GM12878 (cell line): ENCODE data around the gene SHISA9. TPM values are rescaled to one million over a fixed set of nuclear protein-coding genes. Genes with fewer than 3 reads are reported as not detected.

Experiments
- ATAC-seq: fragments of 200-7000 bp; cut with Tn5 transposase; 3 replicates; pipeline ENCODE4 v1.9.1; 2020; ENCODE audit warnings: mild to moderate bottlenecking, moderate library complexity
- BruUV-seq: library from RNA; stranded (reverse); fragments of 400-500 nt; replicated peaks from 2 replicates; lab custom pipeline; 2021; lab: Mats Ljungman, UMichigan
- CTCF ChIA-PET: fragments of 300-600 bp; sonication (Branson Sonifier 250); formaldehyde crosslinking; extraction: SDS; loops from one replicate; lab custom pipeline; 2021; ENCODE audit warnings: inconsistent platforms; lab: Yijun Ruan, JAX
- POLR2A ChIA-PET: fragments of 350-600 bp; formaldehyde crosslinking; extraction: SDS; loops from one replicate; lab custom pipeline; 2021; ENCODE audit warnings: inconsistent platforms; lab: Charles Lee
- RAD21 ChIA-PET: fragments of 300-600 bp; sonication (Branson Sonifier 250); formaldehyde crosslinking; loops from one replicate; lab custom pipeline; 2023; ENCODE audit warnings: antibody characterized with exemption; ENCODE audit not compliant: unreplicated experiment; lab: Charles Lee
- SMC1A ChIA-PET: fragments of 300-600 bp; sonication (Branson Sonifier 250); formaldehyde crosslinking; loops from one replicate; lab custom pipeline; 2023; ENCODE audit not compliant: unreplicated experiment, uncharacterized antibody; lab: Charles Lee
- DNase-seq: peaks from one replicate; pipeline ENCODE4 v3.0.0-alpha.2; 2011; ENCODE audit warnings: low read depth, low spot score
- FAIRE-seq: peaks from 3 replicates; lab custom pipeline; 2011; peaks lifted over from hg19 to GRCh38; lab: Jason Lieb, UNC
- H2AFZ ChIP-seq: 2 replicates; pipeline ENCODE4 v1.6.0; 2011; ENCODE audit warnings: low read depth, low read length, control low read depth; ENCODE audit not compliant: control insufficient read depth
- H3K27ac ChIP-seq: 2 replicates; pipeline ENCODE4 v1.5.1; 2011; ENCODE audit warnings: control low read depth; ENCODE audit not compliant: control insufficient read depth, insufficient read depth
- H3K27me3 ChIP-seq, 2 experiments: replicated peaks in 1 of 2; 2 replicates each; pipeline versions ENCODE4 v1.6.0 to v1.6.1; 2011; ENCODE audit warnings: low read length in 1 of 2; ENCODE audit not compliant: control insufficient read depth in 2 of 2, insufficient read depth in 2 of 2
- H3K36me3 ChIP-seq, 2 experiments: 2 replicates each; pipeline ENCODE4 v1.5.1; 2011; ENCODE audit warnings: low read length in 1 of 2; ENCODE audit not compliant: control insufficient read depth in 2 of 2, insufficient read depth in 2 of 2
- H3K4me1 ChIP-seq: 2 replicates; pipeline ENCODE4 v1.6.1; 2011; ENCODE audit warnings: mild to moderate bottlenecking, low read length, moderate library complexity, mixed read lengths; ENCODE audit not compliant: control insufficient read depth, insufficient read depth
- H3K4me2 ChIP-seq: 2 replicates; pipeline ENCODE4 v1.6.0; 2011; ENCODE audit warnings: control low read depth; ENCODE audit not compliant: control insufficient read depth, insufficient read depth
- H3K4me3 ChIP-seq: fragments of 200-600 bp; sonication (generic); 2 replicates; pipeline ENCODE4 v1.5.1; 2016
- H3K79me2 ChIP-seq: 2 replicates; pipeline ENCODE4 v1.6.0; 2011; ENCODE audit warnings: low read length; ENCODE audit not compliant: control insufficient read depth, insufficient read depth
- H3K9ac ChIP-seq: 2 replicates; pipeline ENCODE4 v1.8.0; 2011; ENCODE audit warnings: low read length, control low read depth, mixed read lengths; ENCODE audit not compliant: control insufficient read depth, insufficient read depth
- H3K9me3 ChIP-seq: replicated peaks from 3 replicates; pipeline ENCODE4 v1.5.1; 2011; ENCODE audit warnings: mild to moderate bottlenecking, low read length; ENCODE audit not compliant: control insufficient read depth, insufficient read depth
- H4K20me1 ChIP-seq: 2 replicates; pipeline ENCODE4 v1.6.0; 2011; ENCODE audit not compliant: control insufficient read depth, insufficient read depth
- ATF7 ChIP-seq: fragments of 450-650 bp; IDR thresholded peaks from 2 replicates; pipeline ENCODE4 v1.6.1; 2016; ENCODE audit warnings: low read depth, mild to moderate bottlenecking
- BMI1 ChIP-seq: fragments of 450-650 bp; IDR thresholded peaks from 2 replicates; pipeline ENCODE4 v1.6.1; 2016; ENCODE audit warnings: mild to moderate bottlenecking, moderate library complexity, borderline replicate concordance
- EED ChIP-seq: sonication (generic); IDR thresholded peaks from 2 replicates; pipeline ENCODE4 v1.6.1; 2016; ENCODE audit warnings: antibody characterized with exemption, low read depth
- HCFC1 ChIP-seq: fragments of 150-350 bp; IDR thresholded peaks from 2 replicates; pipeline ENCODE4 v1.6.1; 2014; ENCODE audit warnings: low read length
- HDAC6 ChIP-seq: fragments of 200-600 bp; sonication (generic); IDR thresholded peaks from one replicate; pipeline ENCODE4 v1.8.0; 2017; ENCODE audit warnings: antibody characterized with exemption; ENCODE audit not compliant: unreplicated experiment
- MXI1 ChIP-seq: fragments of 150-350 bp; IDR thresholded peaks from 2 replicates; pipeline ENCODE4 v1.6.1; 2011; ENCODE audit warnings: low read depth, mild to moderate bottlenecking, inconsistent platforms, low read length, improper control_type of control experiment
- NR2C2 ChIP-seq: IDR thresholded peaks from 2 replicates; pipeline ENCODE4 v1.6.1; 2011; ENCODE audit warnings: borderline replicate concordance, low read depth; ENCODE audit not compliant: control insufficient read depth, insufficient read length
- RB1 ChIP-seq: fragments of 450-650 bp; formaldehyde crosslinking; IDR thresholded peaks from 2 replicates; pipeline ENCODE4 v1.6.1; 2017; ENCODE audit warnings: mild to moderate bottlenecking, borderline replicate concordance
- RELA ChIP-seq: fragments of 450-650 bp; IDR thresholded peaks from 2 replicates; pipeline ENCODE4 v1.8.0; 2014; ENCODE audit warnings: borderline replicate concordance; ENCODE audit not compliant: partially characterized antibody
- RUNX3 ChIP-seq: IDR thresholded peaks from 2 replicates; pipeline ENCODE4 v1.6.1; 2012; ENCODE audit warnings: low read length, inconsistent platforms
- SMC3 ChIP-seq: IDR thresholded peaks from 2 replicates; pipeline ENCODE4 v1.6.1; 2011; ENCODE audit warnings: low read length, improper control_type of control experiment, borderline replicate concordance
- SUPT20H ChIP-seq: IDR thresholded peaks from 2 replicates; pipeline ENCODE4 v1.6.1; 2011; ENCODE audit warnings: low read depth, mild to moderate bottlenecking, low read length, moderate library complexity, borderline replicate concordance; ENCODE audit not compliant: control insufficient read depth
- ZNF274 ChIP-seq: IDR thresholded peaks from one replicate; pipeline ENCODE4 v1.8.0; 2011; ENCODE audit not compliant: insufficient read length, insufficient read depth
- WGBS: methylation state at CpG from one replicate; pipeline ENCODE4 v1.1.6; 2016; ENCODE audit warnings: low lambda C conversion rate; ENCODE audit not compliant: insufficient replicate concordance, insufficient coverage; ENCODE audit errors: missing lambda C conversion rate; 5-methylcytosine and 5-hydroxymethylcytosine counted together
- in situ Hi-C: fragments of 300-500 bp; cut with MboI; formaldehyde crosslinking; loops from 9 replicates; pipeline ENCODE4 v1.14.3; 2018; ENCODE audit warnings: mixed read lengths
- intact Hi-C: fragments of 100-400 bp; cut with micrococcal nuclease; formaldehyde crosslinking; loops from one replicate; pipeline ENCODE4 v1.14.2; 2022; ENCODE audit not compliant: unreplicated experiment
- polyA plus RNA-seq, 11 experiments: library from polyadenylated mRNA; depleted of rRNA in 4 of 11; unstranded in 6 of 11; stranded (reverse) in 5 of 11; fragments of >200 nt; fragmentation: Nextera tagmentation in 4 of 11; fragmentation: Illumina TruSeq in 1 of 11; extraction: Ambion mirVana in 4 of 11; extraction: Trizol in 1 of 11; gene quantifications; 1 replicate in 1 of 11; 2 replicates in 10 of 11; pipeline versions ENCODE4 v1.2.1 to v1.2.3, GENCODE V29; 2011 to 2016; ENCODE audit warnings: inconsistent platforms in 2 of 11, missing spikeins in 2 of 11, low read depth in 1 of 11
- total RNA-seq, 4 experiments: library from RNA; depleted of rRNA in 3 of 4; stranded (reverse); fragments of >200 nt in 3 of 4; fragmentation: Illumina TruSeq in 1 of 4; extraction: Trizol in 1 of 4; gene quantifications; 2 replicates each; pipeline versions ENCODE4 v1.2.1 to v1.2.3, GENCODE V29; 2013 to 2021
- TF ChIP-seq, protein P1 (sequence below): fragments of 450-650 bp; IDR thresholded peaks from 2 replicates; pipeline ENCODE4 v1.6.1; 2016; ENCODE audit warnings: mild to moderate bottlenecking, moderate library complexity, borderline replicate concordance
- TF ChIP-seq, protein P2 (sequence below): fragments of 450-650 bp; formaldehyde crosslinking; IDR thresholded peaks from 2 replicates; pipeline ENCODE4 v1.4.0; 2020; ENCODE audit warnings: mild to moderate bottlenecking, moderate library complexity
- TF ChIP-seq, protein P3 (sequence below): fragments of 450-650 bp; conservative IDR thresholded peaks from 2 replicates; pipeline ENCODE4 v1.6.1; 2017; ENCODE audit warnings: mild to moderate bottlenecking, moderate library complexity

SHISA9 gene
- total and polyA plus RNA-seq, 10 of the 15 experiments (the other 5 are each of a cell fraction or from before 2014, with no cell fraction given): 0.03 to 25.5 (median 0.07) TPM

DNA sequence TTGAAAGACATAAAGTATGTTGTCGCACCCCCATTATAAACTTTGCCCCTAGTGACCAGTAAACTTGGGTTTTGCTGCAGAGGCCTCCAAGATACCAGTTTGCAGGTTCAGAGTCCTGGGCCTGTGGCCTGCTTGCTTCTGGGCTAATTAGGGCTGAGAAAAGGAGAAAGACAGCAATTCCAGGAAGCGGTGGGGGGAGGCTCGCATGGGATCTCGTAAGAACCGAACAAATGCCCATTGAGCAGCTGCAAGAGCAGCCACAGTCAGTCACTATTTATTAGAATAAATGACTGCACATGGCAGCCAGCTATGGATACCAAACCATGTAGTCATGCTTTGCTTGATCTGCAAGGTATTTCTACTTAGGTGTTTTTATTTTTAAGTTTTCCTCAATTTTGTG, 4.9 kb downstream of the SHISA9 start:
- Histone ChIP-seq H3K4me2 (no peak overlapping the region), H3K79me2 (no peaks in the 10 kb centered on the region), H2AFZ (no peak overlapping the region), H3K36me3 (no peaks in the 10 kb centered on the region), H4K20me1 (no peaks in the 10 kb centered on the region), H3K27ac (no peak overlapping the region), H3K9me3 (no peaks in the 10 kb centered on the region), H3K9ac (no peak overlapping the region), H3K4me3 (no peak overlapping the region), H3K4me1 (no peaks in the 10 kb centered on the region), H3K27me3 (peaks cover 9 to 19% of the 10 kb centered on the region in 2 experiments)
- DNase-seq (no peak), ATAC-seq (no peak), FAIRE-seq (no peak)
- no TSS peak for BruUV-seq
- WGBS: 47% methylated on average over 5 of the region's 5 CpGs
- ChIA-PET POLR2A (no interaction called here), RAD21 (interaction anchor here (0.9 kb wide), 1 partner anchor 682 kb away, joined by 3 read pairs; no protein-coding TSS in a partner anchor), CTCF (no interaction called here), SMC1A (no interaction called here)
- intact Hi-C loops (no loop called here), in situ Hi-C loops (no loop called here)
- TF ChIP-seq ZNF274: no peak
- TF ChIP-seq, protein P1, sequence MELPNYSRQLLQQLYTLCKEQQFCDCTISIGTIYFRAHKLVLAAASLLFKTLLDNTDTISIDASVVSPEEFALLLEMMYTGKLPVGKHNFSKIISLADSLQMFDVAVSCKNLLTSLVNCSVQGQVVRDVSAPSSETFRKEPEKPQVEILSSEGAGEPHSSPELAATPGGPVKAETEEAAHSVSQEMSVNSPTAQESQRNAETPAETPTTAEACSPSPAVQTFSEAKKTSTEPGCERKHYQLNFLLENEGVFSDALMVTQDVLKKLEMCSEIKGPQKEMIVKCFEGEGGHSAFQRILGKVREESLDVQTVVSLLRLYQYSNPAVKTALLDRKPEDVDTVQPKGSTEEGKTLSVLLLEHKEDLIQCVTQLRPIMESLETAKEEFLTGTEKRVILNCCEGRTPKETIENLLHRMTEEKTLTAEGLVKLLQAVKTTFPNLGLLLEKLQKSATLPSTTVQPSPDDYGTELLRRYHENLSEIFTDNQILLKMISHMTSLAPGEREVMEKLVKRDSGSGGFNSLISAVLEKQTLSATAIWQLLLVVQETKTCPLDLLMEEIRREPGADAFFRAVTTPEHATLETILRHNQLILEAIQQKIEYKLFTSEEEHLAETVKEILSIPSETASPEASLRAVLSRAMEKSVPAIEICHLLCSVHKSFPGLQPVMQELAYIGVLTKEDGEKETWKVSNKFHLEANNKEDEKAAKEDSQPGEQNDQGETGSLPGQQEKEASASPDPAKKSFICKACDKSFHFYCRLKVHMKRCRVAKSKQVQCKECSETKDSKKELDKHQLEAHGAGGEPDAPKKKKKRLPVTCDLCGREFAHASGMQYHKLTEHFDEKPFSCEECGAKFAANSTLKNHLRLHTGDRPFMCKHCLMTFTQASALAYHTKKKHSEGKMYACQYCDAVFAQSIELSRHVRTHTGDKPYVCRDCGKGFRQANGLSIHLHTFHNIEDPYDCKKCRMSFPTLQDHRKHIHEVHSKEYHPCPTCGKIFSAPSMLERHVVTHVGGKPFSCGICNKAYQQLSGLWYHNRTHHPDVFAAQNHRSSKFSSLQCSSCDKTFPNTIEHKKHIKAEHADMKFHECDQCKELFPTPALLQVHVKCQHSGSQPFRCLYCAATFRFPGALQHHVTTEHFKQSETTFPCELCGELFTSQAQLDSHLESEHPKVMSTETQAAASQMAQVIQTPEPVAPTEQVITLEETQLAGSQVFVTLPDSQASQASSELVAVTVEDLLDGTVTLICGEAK: no peak
- no peak for TF ChIP-seq HCFC1
- TF ChIP-seq RELA: no peak
- TF ChIP-seq EED: no peak
- no peak for TF ChIP-seq MXI1
- TF ChIP-seq, protein P2, sequence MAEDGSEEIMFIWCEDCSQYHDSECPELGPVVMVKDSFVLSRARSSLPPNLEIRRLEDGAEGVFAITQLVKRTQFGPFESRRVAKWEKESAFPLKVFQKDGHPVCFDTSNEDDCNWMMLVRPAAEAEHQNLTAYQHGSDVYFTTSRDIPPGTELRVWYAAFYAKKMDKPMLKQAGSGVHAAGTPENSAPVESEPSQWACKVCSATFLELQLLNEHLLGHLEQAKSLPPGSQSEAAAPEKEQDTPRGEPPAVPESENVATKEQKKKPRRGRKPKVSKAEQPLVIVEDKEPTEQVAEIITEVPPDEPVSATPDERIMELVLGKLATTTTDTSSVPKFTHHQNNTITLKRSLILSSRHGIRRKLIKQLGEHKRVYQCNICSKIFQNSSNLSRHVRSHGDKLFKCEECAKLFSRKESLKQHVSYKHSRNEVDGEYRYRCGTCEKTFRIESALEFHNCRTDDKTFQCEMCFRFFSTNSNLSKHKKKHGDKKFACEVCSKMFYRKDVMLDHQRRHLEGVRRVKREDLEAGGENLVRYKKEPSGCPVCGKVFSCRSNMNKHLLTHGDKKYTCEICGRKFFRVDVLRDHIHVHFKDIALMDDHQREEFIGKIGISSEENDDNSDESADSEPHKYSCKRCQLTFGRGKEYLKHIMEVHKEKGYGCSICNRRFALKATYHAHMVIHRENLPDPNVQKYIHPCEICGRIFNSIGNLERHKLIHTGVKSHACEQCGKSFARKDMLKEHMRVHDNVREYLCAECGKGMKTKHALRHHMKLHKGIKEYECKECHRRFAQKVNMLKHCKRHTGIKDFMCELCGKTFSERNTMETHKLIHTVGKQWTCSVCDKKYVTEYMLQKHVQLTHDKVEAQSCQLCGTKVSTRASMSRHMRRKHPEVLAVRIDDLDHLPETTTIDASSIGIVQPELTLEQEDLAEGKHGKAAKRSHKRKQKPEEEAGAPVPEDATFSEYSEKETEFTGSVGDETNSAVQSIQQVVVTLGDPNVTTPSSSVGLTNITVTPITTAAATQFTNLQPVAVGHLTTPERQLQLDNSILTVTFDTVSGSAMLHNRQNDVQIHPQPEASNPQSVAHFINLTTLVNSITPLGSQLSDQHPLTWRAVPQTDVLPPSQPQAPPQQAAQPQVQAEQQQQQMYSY (CRISPR knock-in tag): no peak
- TF ChIP-seq, protein P3, sequence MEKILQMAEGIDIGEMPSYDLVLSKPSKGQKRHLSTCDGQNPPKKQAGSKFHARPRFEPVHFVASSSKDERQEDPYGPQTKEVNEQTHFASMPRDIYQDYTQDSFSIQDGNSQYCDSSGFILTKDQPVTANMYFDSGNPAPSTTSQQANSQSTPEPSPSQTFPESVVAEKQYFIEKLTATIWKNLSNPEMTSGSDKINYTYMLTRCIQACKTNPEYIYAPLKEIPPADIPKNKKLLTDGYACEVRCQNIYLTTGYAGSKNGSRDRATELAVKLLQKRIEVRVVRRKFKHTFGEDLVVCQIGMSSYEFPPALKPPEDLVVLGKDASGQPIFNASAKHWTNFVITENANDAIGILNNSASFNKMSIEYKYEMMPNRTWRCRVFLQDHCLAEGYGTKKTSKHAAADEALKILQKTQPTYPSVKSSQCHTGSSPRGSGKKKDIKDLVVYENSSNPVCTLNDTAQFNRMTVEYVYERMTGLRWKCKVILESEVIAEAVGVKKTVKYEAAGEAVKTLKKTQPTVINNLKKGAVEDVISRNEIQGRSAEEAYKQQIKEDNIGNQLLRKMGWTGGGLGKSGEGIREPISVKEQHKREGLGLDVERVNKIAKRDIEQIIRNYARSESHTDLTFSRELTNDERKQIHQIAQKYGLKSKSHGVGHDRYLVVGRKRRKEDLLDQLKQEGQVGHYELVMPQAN: no peak
- no peak for TF ChIP-seq BMI1
- no peak for TF ChIP-seq RUNX3
- no peak for TF ChIP-seq HDAC6
- no peak for TF ChIP-seq RB1
- TF ChIP-seq SUPT20H: no peak
- TF ChIP-seq NR2C2: no peak
- TF ChIP-seq SMC3: no peak
- no peak for TF ChIP-seq ATF7
